GDM1 (cell line): Measurements from ENCODE around the gene EHD3.

Source experiments
- DNase-seq: peaks from one replicate; lab custom pipeline; 2025; lab: John Stamatoyannopoulos, UW

The EHD3 gene

DNA sequence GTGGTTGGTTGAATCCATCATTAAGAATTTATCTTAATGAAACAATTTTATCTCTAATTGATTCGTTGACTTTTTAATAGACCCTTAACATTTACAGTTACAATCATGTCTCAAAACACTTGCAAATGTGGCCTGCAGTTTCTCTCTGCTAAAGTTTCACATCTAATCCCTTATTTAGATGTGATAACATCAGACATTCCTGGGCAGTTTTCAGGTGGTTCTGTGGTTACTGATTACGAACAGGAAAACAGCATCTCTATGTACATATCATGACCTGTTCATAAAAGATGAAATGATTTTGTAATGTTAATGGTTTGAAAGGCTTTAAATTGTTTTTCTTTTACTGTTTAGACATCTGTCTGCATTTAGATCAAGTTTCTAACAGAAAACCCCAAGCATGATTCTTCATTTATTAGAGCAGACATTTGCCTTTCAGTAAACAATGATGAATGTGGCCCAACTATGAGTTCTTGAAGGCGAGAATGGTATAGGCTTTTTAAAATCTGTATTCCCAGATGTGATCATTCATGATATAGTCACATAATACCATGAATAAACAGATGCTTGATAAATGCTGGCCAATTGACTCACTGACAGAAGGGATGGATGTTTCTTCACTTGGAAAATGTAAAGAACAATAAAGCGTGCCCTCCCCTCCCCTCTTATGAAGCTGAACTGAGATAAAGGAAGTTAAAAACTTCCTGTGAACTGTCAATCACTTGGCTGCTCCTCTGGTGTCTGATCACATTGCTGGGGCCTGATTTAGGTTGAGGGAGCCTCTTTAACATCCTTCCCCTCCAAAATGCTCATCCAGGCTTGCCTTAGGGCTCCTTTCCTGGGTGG is 20.1 kb upstream of the EHD3 start:
- DNase-seq: no peak

DNA sequence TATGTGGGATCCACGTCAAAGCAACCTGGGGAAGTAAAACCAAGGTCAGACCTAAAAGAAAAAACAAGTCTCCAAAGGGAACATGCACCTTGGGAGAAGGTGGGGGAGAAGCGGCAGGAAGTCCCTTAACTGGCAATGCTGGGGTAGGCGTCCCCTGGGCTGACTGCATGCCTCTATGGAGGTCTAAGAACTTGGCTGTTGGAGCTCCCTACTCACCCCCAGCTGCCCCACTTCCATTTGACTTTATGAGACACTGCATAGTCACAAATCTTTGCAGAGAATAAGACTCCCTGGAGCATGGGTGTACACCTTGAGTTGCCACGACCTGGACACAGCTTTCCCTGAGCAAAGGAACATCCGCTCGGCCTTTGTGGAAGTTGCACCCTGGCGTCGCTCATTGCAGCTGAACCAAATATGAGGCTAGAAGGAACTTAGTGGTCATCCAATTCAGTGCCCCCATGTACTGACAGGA is 19.5 kb upstream of the EHD3 start:
- DNase-seq: no peak

DNA sequence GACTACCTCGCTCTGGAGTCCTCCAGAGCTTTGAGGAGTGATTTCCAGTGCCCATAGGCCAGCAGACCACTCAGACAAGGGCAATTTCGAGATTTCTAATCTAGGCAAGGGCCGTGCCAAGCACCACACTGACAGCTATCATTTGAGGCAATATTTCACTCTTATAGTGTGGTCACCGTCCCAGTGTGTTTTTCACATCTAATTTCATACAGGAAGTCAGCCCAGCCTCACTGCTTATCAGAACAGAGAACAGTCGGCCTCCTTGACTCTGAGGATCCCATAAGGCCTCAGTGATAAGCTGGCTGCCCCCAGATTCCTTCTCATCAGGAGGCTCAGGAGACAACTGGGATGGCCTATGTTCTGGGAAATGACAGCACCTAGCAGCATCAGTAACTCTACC is 17.2 kb upstream of the EHD3 start:
- DNase-seq: peak; percentile 18

DNA sequence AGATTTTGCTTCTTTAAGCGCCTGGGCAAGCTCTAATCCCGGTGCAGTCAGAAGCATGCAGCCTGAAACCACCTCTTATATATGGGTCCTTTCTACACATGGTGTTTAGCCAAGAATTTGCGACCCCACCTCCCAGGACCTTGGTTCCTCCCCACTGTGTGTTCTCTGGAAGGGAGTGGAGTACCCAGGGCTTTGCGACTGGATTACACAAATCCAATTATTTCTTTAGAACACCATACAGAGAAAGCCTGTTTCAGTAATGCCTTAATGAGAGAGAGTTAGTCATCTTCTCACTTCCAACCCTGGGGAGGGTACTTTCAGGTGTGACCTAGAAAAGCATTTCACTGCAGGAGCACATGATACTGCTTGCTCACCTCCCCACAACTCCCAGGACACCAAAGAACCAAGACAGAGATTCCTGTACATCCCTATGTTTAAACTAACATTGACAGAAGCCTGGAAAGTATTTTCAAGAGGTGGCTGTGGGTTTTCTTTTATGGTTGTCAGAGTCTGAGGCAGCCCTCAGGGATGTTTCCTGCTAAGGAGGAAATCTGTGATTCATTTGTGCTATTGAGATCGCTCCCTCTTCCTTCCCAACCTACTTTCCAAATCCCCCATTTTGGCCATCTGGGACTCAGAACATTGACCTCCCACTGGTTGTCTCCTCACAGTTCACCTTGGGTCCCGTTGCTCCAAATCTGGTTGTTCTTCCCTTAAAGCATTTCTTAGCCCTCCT is 16.3 kb upstream of the EHD3 start, which contains the start of gene CAPN14:
Gene CAPN14 (minus strand): TSS at position 51 of the 736 bp plus-strand sequence. CDS start 12,068 bp downstream, outside the sequence.
- DNase-seq: no peak

DNA sequence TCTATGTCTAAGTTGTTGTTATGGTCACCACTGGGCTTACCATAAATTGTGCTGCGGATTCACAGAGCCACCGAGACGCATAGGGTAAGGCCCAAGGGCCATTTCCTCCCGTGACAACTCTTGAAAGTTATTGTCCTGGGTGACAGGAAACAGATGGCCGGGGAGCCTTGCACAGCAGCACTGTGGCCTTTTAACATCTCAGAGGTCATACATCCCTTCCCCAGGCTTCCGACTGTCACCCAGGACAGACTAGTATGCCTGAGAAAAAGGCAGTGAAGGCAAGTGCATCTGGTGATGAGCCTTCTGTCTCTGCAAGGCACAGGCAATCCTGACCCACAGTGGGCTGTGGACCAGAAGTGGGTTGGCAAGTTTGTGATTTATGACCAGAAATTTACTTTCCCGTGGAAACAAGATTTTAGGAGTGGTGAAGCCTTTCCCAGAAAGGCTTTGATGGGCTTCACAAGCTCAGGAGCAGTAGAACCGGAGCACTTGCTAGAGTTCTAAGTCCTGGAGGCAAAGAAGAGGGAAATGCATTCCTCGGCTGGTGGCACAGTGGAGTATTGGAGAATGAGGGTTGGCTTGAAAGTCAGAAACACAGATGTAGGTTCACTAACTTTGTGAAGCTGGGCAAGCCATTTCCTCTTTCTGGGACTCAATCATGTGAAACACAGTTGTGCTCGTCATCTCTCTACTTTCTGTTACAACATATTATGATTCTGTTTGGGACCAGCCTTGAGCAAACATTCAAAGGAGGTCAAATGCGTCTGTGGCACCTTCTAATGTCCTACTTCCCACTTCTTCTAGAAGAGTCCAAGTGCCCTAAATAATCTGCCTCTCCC is 14.6 kb upstream of the EHD3 start:
- DNase-seq: peak; percentile 41

DNA sequence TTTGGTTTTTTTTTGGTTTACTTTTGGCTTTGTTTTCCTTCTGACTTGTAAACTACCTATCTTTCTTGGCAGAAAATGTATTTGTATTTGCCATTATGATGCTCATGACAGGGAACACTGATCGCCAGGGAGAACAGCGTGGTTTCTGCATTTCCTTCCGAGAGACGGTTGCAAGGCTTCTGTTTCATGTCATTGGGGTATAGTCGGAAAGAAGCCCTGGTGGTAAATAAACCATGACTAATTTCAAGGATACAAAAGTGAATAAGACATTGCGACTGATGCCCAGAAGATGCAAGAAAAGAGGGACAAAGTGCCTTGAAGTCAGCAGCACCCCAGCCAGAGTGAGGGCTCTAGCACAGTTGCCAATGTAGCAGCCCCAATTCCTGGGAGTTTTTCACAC is 12.4 kb upstream of the EHD3 start:
- peak; percentile 18 for DNase-seq

DNA sequence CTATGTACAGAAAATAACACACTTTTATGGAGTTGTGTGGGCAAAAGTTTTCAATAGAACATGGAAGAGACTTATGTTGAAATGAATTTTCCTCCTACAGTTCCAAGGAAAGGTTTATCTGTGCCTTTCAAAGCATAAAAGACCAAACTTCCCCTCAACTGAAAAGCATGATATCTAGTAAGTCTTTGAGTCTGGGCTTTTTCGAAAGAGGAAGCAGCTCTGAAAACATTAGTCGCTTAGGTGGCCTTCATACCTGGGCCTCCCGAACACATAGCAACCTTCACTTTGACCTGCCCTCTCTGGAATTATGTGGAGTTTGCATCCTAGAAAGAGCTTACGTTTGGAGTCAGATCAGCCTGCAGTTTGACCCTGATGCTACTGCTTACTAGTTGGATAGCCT is 11.9 kb upstream of the EHD3 start:
- no peak for DNase-seq

DNA sequence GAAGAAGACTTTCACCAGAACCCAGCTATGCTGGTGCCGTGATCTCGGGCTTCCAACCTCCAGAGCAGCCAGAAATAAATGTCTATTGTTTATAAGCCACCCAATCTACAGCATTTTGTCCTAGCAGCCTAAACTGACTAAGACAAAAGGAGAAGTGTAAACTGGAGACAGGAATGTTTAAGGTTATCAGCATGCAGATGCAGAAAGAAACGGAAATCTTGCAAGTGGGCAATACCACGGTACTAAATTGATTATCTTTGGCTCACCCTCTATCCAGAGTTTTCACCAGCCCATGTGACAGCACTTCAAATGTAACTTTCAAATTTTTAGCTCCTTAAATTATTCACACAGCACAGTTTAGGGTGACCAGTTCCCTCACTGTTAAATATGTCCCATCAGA is 10.9 kb upstream of the EHD3 start:
- peak; percentile 35 for DNase-seq

DNA sequence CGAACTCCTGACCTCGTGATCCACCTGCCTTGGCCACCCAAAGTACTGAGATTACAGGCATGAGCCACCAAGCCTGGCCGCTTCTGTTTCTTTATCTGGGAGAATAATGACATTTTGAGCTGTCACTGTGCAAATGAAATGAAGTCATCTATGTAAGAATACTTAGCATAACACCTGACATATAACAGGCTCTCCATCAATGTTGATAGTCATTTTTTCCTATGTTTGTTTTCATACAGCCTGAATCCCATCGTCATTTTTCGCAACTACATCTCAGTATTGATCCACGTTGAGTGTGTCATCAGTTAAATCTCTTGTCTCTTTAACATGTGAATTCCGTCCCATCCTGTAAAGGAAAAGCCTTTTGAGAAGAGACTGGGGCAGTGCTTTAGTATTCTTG is 10.2 kb upstream of the EHD3 start:
- no peak for DNase-seq

DNA sequence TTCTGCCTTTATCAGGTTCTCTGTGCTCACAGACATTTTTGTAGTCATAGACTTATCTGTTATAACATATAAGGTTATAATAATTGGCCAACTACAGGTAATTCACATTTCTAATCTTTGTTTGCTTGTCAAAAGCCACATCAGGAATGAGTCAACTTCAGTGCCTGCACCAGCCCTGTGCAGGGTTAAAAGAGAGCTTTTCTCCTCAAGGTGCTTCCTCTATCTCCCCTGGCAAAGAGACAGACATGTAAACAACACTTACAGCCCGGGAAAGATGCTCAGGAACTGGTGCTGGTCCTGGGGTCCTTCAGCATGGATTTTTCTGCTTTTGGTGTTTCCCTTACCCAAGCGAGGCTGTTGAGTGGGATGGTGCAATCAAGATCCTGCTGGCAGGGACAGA is 7.7 kb upstream of the EHD3 start:
- no peak for DNase-seq

DNA sequence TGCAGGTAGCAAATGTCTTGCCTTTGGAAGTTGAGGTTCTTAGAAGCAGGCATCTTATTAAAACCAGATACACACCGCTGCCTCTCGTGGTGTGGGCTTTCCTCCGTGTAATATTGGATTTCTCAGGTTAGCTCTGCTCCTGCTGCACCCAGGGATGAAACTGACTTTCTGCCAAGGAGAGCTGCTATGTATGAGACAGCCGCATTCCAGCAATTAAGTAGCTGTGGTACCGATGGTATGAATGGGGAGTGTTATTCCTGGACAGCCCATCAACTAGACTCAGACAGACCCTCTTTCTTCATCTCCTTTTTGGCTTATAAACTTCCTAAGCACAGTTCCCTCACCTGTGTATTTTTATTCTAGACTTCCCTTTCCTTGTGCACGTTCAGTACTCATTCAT is 6.8 kb upstream of the EHD3 start:
- DNase-seq: no peak

DNA sequence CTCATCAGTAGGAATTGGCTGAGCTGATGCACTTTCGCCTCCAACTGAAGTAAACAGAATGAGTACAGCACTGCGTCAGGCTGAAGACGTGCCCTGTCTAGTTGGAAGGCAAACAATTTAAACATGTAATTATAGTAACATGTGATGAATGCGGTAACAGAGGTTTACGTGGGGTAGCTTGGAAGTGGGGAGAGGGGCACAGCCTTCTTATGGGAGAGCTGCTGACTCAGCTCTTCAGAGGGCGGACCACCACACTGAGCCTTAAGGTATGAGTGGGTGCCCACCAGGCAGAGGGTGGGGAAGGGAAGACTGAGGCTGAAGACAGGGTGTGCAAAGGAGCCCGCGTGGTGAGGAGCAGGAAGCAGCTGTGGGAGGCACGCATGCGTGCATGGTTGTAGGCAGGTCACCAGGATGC is 6.2 kb upstream of the EHD3 start:
- DNase-seq: no peak

DNA sequence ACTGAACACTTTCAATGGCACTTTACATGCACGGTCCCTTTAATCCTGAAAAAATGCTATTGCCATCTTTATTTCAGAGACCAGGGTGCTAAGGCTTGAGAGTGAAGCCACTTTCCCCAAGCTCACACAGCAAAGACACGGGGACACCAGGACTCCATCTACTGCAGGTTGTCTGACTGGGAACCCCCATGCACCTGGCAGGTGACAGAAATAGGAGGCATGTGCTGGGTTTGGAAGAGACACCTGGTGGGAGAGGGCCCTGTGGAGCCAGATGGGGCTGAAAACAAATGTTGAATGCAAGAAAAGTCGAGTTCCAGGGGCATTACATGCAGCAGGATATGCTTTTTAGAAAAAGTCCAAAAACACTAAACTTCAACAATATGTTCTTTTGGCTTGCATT is 5.2 kb upstream of the EHD3 start:
- no peak for DNase-seq

DNA sequence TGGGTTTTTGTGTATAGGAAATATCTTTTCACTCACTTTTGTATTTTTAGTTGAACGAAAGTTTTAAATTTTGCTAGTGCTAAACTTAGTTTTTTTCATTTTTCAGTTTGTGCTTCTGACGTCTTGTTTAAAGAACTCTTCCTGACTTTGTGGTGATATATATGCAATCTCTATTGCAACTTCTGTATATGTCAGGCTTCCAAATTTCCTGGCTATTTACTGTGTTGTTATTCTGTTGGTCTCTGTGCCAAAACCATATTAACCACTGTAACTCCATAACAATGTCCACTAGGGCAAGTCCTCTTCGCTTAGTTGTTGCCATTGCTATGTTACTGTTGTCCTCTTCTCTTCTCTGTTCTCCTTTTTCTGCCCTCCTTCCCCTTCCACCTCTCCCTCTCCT is 3.2 kb upstream of the EHD3 start:
- no peak for DNase-seq

DNA sequence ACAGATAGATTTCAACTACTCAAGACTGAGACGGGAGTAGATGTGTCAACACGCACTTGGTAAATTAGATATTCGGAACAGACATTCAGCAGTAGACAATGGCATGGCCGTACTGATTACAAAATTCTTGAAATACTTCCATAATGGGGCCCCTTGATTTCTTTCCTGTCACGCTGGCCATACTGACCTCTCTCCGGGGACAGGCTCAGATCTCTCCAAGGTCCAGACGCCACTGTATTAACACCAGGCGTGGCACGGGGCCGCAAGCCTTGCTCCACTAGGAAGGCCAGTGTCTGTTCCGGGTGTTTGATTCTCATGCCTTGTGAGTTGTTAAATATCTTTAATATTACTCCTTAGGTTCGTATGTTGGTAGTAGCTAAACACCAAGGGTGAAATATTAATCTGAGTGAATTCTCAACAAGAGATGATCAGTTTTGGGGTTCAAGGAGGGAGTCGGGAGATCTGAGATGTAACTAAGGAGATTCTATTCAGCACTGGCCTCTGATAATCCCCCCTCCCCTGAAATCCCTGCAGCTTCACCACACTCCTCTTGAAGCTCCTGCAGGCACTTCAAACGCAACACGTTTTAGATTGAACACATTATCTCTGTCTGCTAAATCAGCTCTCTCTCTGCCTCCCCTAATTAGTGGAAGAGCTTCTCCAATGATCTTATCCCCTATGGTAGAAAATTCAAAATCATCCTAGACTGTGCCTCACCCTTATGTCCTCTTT is 2.2 kb upstream of the EHD3 start:
- no peak for DNase-seq

DNA sequence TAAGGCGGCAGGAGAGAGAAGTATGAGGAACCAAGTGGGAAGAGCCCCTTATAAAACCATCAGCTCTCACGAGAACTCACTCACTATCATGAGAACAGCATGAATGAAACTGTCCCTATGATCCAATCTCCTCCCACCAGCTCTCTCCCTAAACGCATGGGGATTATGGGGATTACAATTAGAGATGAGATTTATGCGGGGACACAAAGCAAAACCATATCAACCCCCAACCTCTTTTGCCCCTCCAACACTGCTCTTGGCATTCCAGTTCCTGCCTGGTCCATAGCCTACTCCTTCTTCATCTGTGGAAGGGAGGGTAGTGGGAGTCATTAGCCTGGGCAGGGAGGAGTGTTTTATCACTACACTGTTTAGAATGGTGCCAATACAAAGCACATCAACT is 1.4 kb upstream of the EHD3 start:
- DNase-seq: no peak

DNA sequence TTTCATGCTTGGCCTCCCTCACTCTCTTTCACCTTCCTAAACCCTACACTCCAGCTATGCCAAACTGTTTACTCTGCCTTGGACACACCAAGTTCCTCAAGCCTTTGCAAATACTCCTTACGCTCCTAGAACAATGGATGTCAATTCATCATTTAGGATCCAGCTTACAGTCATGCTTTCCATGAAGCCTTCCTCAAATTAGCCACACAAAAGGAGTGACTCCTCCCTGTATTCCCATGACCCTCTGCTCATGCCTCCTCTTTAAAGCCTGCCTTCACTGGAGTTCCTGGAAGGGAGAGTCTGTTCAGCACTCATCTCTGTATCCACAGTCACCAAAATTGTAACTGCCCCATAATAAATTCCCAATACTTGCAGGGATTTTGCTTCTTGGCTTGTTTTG is 721 bp upstream of the EHD3 start:
- no peak for DNase-seq

DNA sequence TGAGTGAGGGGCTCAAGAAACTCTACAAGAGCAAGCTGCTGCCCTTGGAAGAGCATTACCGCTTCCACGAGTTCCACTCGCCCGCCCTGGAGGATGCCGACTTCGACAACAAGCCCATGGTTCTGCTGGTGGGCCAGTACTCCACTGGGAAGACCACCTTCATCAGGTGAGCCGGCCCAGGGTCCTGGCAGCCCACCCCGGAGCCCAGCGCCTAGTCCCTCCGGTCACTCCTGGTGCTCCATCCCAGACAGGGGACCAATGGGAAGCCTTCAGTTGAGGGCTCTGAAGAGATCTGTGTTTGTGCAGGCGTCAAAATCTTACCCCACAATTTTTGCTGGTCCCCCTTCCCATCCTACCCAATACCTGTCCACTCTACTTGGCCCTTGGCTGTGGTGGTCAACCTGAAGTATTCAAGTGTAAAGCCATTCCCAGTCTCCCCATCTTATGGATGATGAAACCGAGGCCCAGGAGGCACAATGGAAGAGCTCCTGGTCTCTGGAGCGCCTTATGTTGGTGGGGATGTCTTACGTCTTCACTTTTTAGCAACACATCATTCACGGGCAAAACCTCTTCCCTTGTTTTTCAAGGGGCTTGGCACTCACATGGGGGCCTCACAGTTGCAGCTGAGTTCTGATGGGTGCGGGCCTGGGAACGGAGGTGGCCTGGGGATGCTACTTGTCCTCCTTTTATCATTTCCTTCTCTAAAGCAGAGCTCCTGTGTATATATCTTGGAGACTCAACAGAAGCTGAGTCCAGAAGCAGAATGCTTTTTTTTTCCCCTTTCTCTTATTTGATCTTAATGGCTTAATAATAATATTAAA is 941 bp downstream of the EHD3 start:
- DNase-seq: no peak

DNA sequence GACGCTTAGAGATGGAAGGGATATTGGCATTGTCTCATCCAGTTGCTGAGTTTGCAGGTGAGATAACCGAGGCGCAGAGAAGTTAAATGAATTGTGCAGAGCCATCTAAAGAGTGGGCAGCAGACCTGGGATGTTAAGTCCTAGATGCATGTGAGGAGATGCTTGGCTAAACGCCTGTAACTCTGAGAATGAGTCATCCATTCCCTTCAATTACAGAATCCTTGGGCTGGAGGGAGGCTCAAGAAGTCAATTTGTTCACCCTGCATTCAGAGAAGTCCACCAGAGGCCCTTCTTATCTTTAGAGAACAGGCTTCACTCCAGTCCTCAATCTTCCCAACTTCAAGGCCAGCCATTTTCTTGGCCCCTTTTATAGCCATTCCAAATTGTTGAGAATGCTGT is 1.6 kb downstream of the EHD3 start:
- DNase-seq: no peak

DNA sequence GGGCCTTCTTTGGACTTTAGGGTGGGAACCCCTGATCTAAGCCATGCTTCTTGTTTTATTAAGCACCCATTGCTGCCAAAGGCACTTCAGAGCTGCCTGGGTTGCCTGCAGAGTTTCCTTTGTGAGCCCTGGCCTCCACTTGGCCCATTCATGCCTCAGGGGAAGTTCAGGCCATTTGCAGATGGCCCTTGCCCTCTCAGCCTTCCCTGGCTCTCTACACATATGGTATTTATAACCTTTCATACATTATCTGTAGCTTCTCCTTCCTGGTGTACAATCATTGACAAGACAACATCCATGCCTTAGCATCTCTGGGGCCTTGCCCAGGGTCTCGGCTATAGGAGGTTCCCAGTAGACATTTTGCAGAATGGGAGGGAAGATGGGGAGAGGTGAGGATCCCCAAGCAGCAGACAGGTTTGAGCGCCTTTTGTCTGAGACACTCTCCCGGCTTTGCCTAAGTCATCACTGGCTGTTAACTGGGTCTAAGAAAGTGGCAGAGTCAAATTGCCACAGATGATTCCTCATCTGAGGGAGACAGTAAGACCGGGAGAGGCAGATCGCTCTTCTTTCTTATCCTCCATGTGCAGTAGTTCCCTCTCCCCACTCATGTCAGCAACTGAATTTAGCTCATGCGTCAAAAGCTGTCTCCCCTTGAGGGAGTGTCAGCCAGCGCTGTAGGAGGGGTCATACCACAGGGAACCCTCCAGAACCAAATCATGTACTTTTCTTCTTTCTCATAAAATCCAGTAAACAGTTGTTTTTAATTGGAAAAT is 2.7 kb downstream of the EHD3 start:
- no peak for DNase-seq
